Measurements from ENCODE around the gene CAPN13. TPM values are rescaled to one million over a fixed set of nuclear protein-coding genes. Genes with fewer than 3 reads are reported as not detected.
A peak's percentile ranks its signal among the peaks of the same experiment; 100 is the strongest.

The CAPN13 gene, protein sequence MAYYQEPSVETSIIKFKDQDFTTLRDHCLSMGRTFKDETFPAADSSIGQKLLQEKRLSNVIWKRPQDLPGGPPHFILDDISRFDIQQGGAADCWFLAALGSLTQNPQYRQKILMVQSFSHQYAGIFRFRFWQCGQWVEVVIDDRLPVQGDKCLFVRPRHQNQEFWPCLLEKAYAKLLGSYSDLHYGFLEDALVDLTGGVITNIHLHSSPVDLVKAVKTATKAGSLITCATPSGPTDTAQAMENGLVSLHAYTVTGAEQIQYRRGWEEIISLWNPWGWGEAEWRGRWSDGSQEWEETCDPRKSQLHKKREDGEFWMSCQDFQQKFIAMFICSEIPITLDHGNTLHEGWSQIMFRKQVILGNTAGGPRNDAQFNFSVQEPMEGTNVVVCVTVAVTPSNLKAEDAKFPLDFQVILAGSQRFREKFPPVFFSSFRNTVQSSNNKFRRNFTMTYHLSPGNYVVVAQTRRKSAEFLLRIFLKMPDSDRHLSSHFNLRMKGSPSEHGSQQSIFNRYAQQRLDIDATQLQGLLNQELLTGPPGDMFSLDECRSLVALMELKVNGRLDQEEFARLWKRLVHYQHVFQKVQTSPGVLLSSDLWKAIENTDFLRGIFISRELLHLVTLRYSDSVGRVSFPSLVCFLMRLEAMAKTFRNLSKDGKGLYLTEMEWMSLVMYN
- total RNA-seq (2021) = 5.0 and 5.7 TPM in 2 replicates
- long read RNA-seq, partial matches to known transcripts = 2 of 6 reads
- long read RNA-seq, other reads (novel, unspliced or antisense) = 4 of 6 reads

DNA sequence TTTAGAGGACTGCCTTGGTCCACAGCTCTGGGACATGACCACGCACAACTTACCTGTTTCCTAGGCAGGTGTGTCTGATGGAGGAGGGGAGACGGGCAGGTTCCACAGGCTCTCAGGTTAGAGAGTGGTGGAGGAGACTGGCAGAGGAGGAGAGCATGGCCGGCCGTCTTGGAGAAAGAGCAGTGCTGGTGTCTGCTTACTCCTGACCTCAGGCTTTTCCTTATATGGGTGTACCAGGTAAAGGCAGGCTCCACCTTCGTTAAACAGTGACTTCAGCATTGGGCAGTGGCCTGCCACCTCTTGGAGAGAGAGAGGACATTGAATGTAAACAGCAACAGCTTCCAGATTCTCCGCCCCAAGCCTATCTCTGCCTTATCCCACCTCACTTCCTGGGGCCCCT, at the start of gene CAPN13:
CAPN13 (minus strand) TSS at position 198 of the 400 bp plus-strand sequence. CDS start 20,121 bp downstream, outside the sequence.
- H3K27ac ChIP-seq (ENCODE audit: insufficient read length, low read depth, low read length) = no peak within 1 kb of the TSS
- H2AK5ac ChIP-seq (ENCODE audit: insufficient read length, low read length) = no peak within 1 kb of the TSS
- peak within 1 kb of the TSS; percentile 20 to 90 (median 72); a peak in 5 of 7 replicates for H3K27ac Mint-ChIP-seq
- no peak within 1 kb of the TSS for H3K9ac ChIP-seq (ENCODE audit: extremely low read depth, insufficient read length, low read length)
- H2BK120ac ChIP-seq (ENCODE audit: low read depth, low read length, poor library complexity, severe bottlenecking) = peak within 1 kb of the TSS; percentile 42
- no peak within 1 kb of the TSS for H2BK20ac ChIP-seq (ENCODE audit: low read depth, low read length, poor library complexity, severe bottlenecking)
- no peak within 1 kb of the TSS for H3K4me2 ChIP-seq (ENCODE audit: insufficient read depth, insufficient read length, low read length)
- no peak within 1 kb of the TSS for H2AFZ ChIP-seq (ENCODE audit: low read length)
- peak within 1 kb of the TSS; percentile 3 for H3T11ph ChIP-seq (ENCODE audit: low read length)
- TF ChIP-seq, protein P1, sequence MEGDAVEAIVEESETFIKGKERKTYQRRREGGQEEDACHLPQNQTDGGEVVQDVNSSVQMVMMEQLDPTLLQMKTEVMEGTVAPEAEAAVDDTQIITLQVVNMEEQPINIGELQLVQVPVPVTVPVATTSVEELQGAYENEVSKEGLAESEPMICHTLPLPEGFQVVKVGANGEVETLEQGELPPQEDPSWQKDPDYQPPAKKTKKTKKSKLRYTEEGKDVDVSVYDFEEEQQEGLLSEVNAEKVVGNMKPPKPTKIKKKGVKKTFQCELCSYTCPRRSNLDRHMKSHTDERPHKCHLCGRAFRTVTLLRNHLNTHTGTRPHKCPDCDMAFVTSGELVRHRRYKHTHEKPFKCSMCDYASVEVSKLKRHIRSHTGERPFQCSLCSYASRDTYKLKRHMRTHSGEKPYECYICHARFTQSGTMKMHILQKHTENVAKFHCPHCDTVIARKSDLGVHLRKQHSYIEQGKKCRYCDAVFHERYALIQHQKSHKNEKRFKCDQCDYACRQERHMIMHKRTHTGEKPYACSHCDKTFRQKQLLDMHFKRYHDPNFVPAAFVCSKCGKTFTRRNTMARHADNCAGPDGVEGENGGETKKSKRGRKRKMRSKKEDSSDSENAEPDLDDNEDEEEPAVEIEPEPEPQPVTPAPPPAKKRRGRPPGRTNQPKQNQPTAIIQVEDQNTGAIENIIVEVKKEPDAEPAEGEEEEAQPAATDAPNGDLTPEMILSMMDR (conservative IDR thresholded peaks at IDR 0.05) = peak; percentile 45; the same call in 2 of the 3 replicates
- no peak within 1 kb of the TSS for H4K91ac ChIP-seq (ENCODE audit: insufficient read length, low read depth, low read length)
- no peak within 1 kb of the TSS for H4K5ac ChIP-seq (ENCODE audit: insufficient read length, low read depth, low read length)
- peak within 1 kb of the TSS; percentile 92 for H3K18ac ChIP-seq (ENCODE audit: insufficient read length, low read depth, low read length)
- H3K4me1 Mint-ChIP-seq = peaks cover 18 to 29% of the 10 kb centered on the region in 2 experiments
- no peaks in the 10 kb centered on the region; the same call in 1 of the 2 replicates for H3K4me1 ChIP-seq (ENCODE audit: insufficient read depth, low read length)
- no peak within 1 kb of the TSS for H3K23ac ChIP-seq (ENCODE audit: insufficient read length, low read depth, low read length)
- H2BK5ac ChIP-seq (ENCODE audit: insufficient read length, low read length) = no peak within 1 kb of the TSS
- H3K56ac ChIP-seq (ENCODE audit: insufficient read length, low read depth, low read length) = no peak within 1 kb of the TSS
- no peak within 1 kb of the TSS; the same call in 1 of the 2 replicates for H3K4ac ChIP-seq (ENCODE audit: low read depth, low read length)
- WGBS (ENCODE audit: extremely low coverage, insufficient read length, low lambda C conversion rate) = no CpG with 5 or more reads among the region's 6 CpGs
- H3K23me2 ChIP-seq (ENCODE audit: insufficient read length, low read depth, low read length, poor library complexity, severe bottlenecking) = no peaks in the 10 kb centered on the region
- H2BK15ac ChIP-seq (ENCODE audit: low read depth, low read length) = no peak within 1 kb of the TSS
- H2BK12ac ChIP-seq (ENCODE audit: insufficient read length, low read depth, low read length) = no peak within 1 kb of the TSS
- no peak within 1 kb of the TSS for H4K8ac ChIP-seq (replicated peaks; ENCODE audit: insufficient read length, low read depth, low read length)
- H4K20me1 ChIP-seq (ENCODE audit: control insufficient read depth, insufficient read depth, insufficient read length) = no peaks in the 10 kb centered on the region
- peaks cover 5% of the 10 kb centered on the region for H3K27me3 Mint-ChIP-seq (ENCODE audit: low read depth)
- H3K79me2 ChIP-seq (ENCODE audit: insufficient read depth, low read length) = no peaks in the 10 kb centered on the region
- H3K79me1 ChIP-seq (ENCODE audit: insufficient read depth, low read depth, low read length, poor library complexity, severe bottlenecking) = no peaks in the 10 kb centered on the region
- no peak within 1 kb of the TSS for H3K4me3 Mint-ChIP-seq
- peak within 1 kb of the TSS; percentile 87 for H3K14ac ChIP-seq (ENCODE audit: insufficient read depth, low read length)
- no peaks in the 10 kb centered on the region for H3K9me3 ChIP-seq (ENCODE audit: control insufficient read depth, low read depth, low read length)
- H3K36me3 Mint-ChIP-seq (ENCODE audit: insufficient read depth in 1 of 3, low read depth in 3 of 3) = no peaks in the 10 kb centered on the region
- H3K9me3 Mint-ChIP-seq = no peaks in the 10 kb centered on the region; a peak in 2 of 5 replicates
- peak; percentile 84 for DNase-seq
- H3K27me3 ChIP-seq (ENCODE audit: insufficient read depth, low read length) = no peaks in the 10 kb centered on the region
